ENCODE data around the gene ZBED2. TPM values are rescaled to one million over a fixed set of nuclear protein-coding genes. Genes with fewer than 3 reads are reported as not detected.
"Not testable (repeated sequence)": the region's sequence is repeated elsewhere in the genome, so short reads cannot be mapped to it uniquely, and the experiment has no call there.

Gene ZBED2
- total RNA-seq, result under 1 TPM; 0.68 to 0.74 TPM

DNA sequence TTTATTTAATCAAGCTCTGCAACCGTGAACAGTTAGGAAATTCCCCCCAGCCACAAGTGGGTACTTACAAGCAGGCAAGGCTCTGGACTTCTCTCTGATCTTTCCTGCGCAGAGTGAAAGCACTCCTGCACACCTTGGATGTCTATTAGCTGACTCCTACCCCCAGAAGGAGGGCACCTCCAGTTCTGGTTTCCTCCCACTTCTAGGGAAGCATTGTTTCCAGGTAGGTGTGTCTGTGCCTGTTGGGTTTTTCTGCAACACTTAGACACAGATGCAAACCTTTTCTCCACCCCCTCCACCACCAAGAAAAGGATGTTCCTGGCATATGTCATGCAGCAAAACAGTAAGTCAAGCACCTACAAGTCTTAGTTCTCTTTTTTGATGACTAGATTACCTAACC, at the start of gene ZBED2:
ZBED2 (minus strand) TSS at position 115 of the 400 bp plus-strand sequence. CDS start 1,145 bp downstream, outside the sequence.
- peaks cover 86% of the 10 kb centered on the region for H3K36me3 Mint-ChIP-seq (ENCODE audit: low read depth)
- peak; percentile 41 for ATAC-seq

GRCh38 chr3:111639316-111639715, 44.2 kb upstream of the ZBED2 start:
- POLR2A ChIA-PET, result no interaction called here
- Mint-ChIP-seq H3K36me3 (ENCODE audit: low read depth) (peaks cover 90% of the 10 kb centered on the region), H3K9me3 (ENCODE audit: insufficient read depth) (peaks cover 49% of the 10 kb centered on the region)

More for the DNA sequence above, at the start of gene ZBED2:
- no peak for DNase-seq
- ChIA-PET POLR2A (interaction anchor here (1.0 to 3.3 kb wide), 6 partner anchors 9 to 52 kb away, joined by 4 to 15 read pairs (median 12); no protein-coding TSS in a partner anchor), CTCF (interaction anchor here (0.7 to 3.8 kb wide), 9 partner anchors 9 to 87 kb away, joined by 3 to 26 read pairs (median 6); no protein-coding TSS in a partner anchor)
- Mint-ChIP-seq H3K4me3 (peak within 1 kb of the TSS; percentile 35), H3K9me3 (ENCODE audit: insufficient read depth) (no peaks in the 10 kb centered on the region), H3K27me3 (ENCODE audit: low read depth) (no peaks in the 10 kb centered on the region), H3K27ac (peak within 1 kb of the TSS; percentile 79), H3K4me1 (ENCODE audit: low read depth) (peaks cover 66% of the 10 kb centered on the region)

GRCh38 chr3:111636366-111636885, 41.3 kb upstream of the ZBED2 start:
- DNase-seq (no peak), ATAC-seq (no peak)
- H3K4me1 Mint-ChIP-seq (ENCODE audit: low read depth), result no peaks in the 10 kb centered on the region
- POLR2A ChIA-PET, result no interaction called here
- CTCF ChIA-PET, result no interaction called here
- H3K36me3 Mint-ChIP-seq (ENCODE audit: low read depth), result peaks cover 87% of the 10 kb centered on the region
- no peak overlapping the region for H3K4me3 Mint-ChIP-seq
- H3K9me3 Mint-ChIP-seq (ENCODE audit: insufficient read depth), result peaks cover 39% of the 10 kb centered on the region
- no peaks in the 10 kb centered on the region for H3K27me3 Mint-ChIP-seq (ENCODE audit: low read depth)
- H3K27ac Mint-ChIP-seq, result no peak overlapping the region

More at GRCh38 chr3:111639316-111639715, 44.2 kb upstream of the ZBED2 start:
- CTCF ChIA-PET, result no interaction called here
- no peak for DNase-seq
- peak overlapping the region; percentile 20 for H3K27ac Mint-ChIP-seq
- no peak overlapping the region for H3K4me3 Mint-ChIP-seq
- no peaks in the 10 kb centered on the region for H3K4me1 Mint-ChIP-seq (ENCODE audit: low read depth)
- ATAC-seq, result no peak
- H3K27me3 Mint-ChIP-seq (ENCODE audit: low read depth), result no peaks in the 10 kb centered on the region

GRCh38 chr3:111635403-111635802, 40.3 kb upstream of the ZBED2 start:
- H3K27ac Mint-ChIP-seq, result no peak overlapping the region
- peaks cover 87% of the 10 kb centered on the region for H3K36me3 Mint-ChIP-seq (ENCODE audit: low read depth)
- CTCF ChIA-PET, result no interaction called here
- no peaks in the 10 kb centered on the region for H3K4me1 Mint-ChIP-seq (ENCODE audit: low read depth)
- DNase-seq (no peak), ATAC-seq (no peak)
- peaks cover 33% of the 10 kb centered on the region for H3K9me3 Mint-ChIP-seq (ENCODE audit: insufficient read depth)
- H3K4me3 Mint-ChIP-seq, result no peak overlapping the region
- POLR2A ChIA-PET, result no interaction called here
- no peaks in the 10 kb centered on the region for H3K27me3 Mint-ChIP-seq (ENCODE audit: low read depth)

DNA sequence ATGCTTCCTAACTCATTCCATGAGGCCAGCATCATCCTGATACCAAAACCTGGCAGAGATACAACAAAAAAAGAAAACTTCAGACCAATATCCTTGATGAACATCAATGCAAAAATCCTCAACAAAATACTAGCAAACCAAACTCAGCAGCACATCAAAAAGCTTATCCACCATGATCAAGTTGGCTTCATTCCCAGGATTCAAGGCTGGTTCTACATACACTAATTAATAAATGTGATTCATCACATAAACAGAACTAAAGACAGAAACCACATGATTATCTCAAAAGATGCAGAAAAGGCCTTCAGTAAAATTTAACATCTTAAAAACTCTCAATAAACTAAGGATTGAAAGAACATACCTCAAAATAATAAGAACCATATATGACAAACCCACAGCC, 35.5 kb upstream of the ZBED2 start:
- H3K27ac Mint-ChIP-seq; H3K4me3 Mint-ChIP-seq; DNase-seq; ATAC-seq; POLR2A ChIA-PET; H3K27me3 Mint-ChIP-seq (ENCODE audit: low read depth); H3K4me1 Mint-ChIP-seq (ENCODE audit: low read depth): not testable (repeated sequence)
- peaks cover 37% of the 10 kb centered on the region for H3K9me3 Mint-ChIP-seq (ENCODE audit: insufficient read depth)
- CTCF ChIA-PET, result interaction anchor here (1.5 kb wide), 1 partner anchor 14 kb away, joined by 3 read pairs; no protein-coding TSS in a partner anchor
- peaks cover 84% of the 10 kb centered on the region for H3K36me3 Mint-ChIP-seq (ENCODE audit: low read depth)

GRCh38 chr3:111629018-111629417, 33.9 kb upstream of the ZBED2 start:
- ATAC-seq; H3K4me1 Mint-ChIP-seq (ENCODE audit: low read depth); DNase-seq; POLR2A ChIA-PET; H3K4me3 Mint-ChIP-seq; H3K27me3 Mint-ChIP-seq (ENCODE audit: low read depth); H3K27ac Mint-ChIP-seq: not testable (repeated sequence)
- Mint-ChIP-seq H3K9me3 (ENCODE audit: insufficient read depth) (peaks cover 41% of the 10 kb centered on the region), H3K36me3 (ENCODE audit: low read depth) (peaks cover 88% of the 10 kb centered on the region)
- CTCF ChIA-PET, result interaction anchor here (1.1 kb wide), 1 partner anchor 10 kb away, joined by 3 read pairs; no protein-coding TSS in a partner anchor

DNA sequence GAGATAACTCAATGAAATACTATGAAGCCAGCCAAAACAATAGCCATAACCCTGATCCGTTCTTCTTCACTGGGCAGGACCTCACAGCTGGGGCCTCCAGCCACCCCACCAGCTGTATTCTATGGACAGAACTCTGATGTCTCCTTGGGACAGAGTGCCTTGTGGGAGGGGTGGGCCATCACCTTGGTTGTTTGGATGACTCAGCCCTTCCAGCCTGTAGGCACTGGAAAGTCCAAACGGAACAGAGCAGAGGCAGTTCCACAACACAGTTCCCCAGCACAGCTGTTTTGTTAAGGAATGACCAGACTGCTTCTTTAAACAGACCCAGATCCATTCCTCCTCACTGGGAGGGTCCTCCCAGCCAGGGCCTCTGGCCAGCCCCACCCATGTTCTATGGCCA, 31.9 kb upstream of the ZBED2 start:
- ChIA-PET POLR2A (interaction anchor here (0.6 kb wide), 1 partner anchor 672 kb away, joined by 3 read pairs; no protein-coding TSS in a partner anchor), CTCF (no interaction called here)
- no peak for DNase-seq
- H3K27ac Mint-ChIP-seq, result no peak overlapping the region
- ATAC-seq, result no peak
- peaks cover 35% of the 10 kb centered on the region for H3K9me3 Mint-ChIP-seq (ENCODE audit: insufficient read depth)
- H3K4me3 Mint-ChIP-seq, result no peak overlapping the region
- peaks cover 13% of the 10 kb centered on the region for H3K4me1 Mint-ChIP-seq (ENCODE audit: low read depth)
- H3K36me3 Mint-ChIP-seq (ENCODE audit: low read depth), result peaks cover 87% of the 10 kb centered on the region
- no peaks in the 10 kb centered on the region for H3K27me3 Mint-ChIP-seq (ENCODE audit: low read depth)

DNA sequence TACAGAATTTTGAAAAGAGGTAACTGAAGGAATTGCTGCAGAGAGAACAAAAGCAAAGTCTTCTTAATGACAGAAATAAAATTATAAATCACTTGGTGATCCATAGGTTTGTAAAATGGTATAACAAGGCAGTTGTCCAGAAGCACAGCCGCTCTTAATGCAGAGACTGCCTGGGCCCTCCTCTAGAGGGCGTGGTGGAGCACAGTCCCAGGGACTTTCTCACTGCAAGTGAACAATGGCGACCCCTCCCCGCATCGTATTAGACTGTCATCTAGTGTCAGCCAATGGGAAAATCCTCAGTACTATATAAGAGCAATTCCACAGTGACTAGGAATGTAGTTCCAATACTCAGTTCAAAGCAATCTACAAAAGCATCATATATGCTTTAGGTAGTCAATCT, 26.4 kb upstream of the ZBED2 start:
- Mint-ChIP-seq H3K4me3 (no peak overlapping the region), H3K27ac (no peak overlapping the region), H3K36me3 (ENCODE audit: low read depth) (peaks cover 84% of the 10 kb centered on the region), H3K9me3 (ENCODE audit: insufficient read depth) (peaks cover 5% of the 10 kb centered on the region), H3K27me3 (ENCODE audit: low read depth) (no peaks in the 10 kb centered on the region), H3K4me1 (ENCODE audit: low read depth) (peaks cover 49% of the 10 kb centered on the region)
- no peak for DNase-seq
- POLR2A ChIA-PET, result no interaction called here
- ATAC-seq, result no peak
- CTCF ChIA-PET, result interaction anchor here (0.6 to 1.3 kb wide), 3 partner anchors 23 to 43 kb away, joined by 3 read pairs; partner anchors contain the start of gene ZBED2

GRCh38 chr3:111619833-111620232, 24.7 kb upstream of the ZBED2 start:
- Mint-ChIP-seq H3K9me3 (ENCODE audit: insufficient read depth) (no peaks in the 10 kb centered on the region), H3K36me3 (ENCODE audit: low read depth) (peaks cover 87% of the 10 kb centered on the region), H3K4me3 (no peak overlapping the region), H3K27me3 (ENCODE audit: low read depth) (no peaks in the 10 kb centered on the region), H3K4me1 (ENCODE audit: low read depth) (peaks cover 65% of the 10 kb centered on the region), H3K27ac (no peak overlapping the region)
- ATAC-seq (no peak), DNase-seq (no peak)
- CTCF ChIA-PET, result interaction anchor here (0.9 to 5.1 kb wide), 3 partner anchors 8 to 69 kb away, joined by 3 to 59 read pairs (median 4); no protein-coding TSS in a partner anchor
- POLR2A ChIA-PET, result no interaction called here

GRCh38 chr3:111618945-111619344, 23.8 kb upstream of the ZBED2 start:
- Mint-ChIP-seq H3K27ac (peak overlapping the region; percentile 50), H3K9me3 (ENCODE audit: insufficient read depth) (no peaks in the 10 kb centered on the region), H3K4me3 (no peak overlapping the region), H3K4me1 (ENCODE audit: low read depth) (peaks cover 65% of the 10 kb centered on the region), H3K27me3 (ENCODE audit: low read depth) (no peaks in the 10 kb centered on the region), H3K36me3 (ENCODE audit: low read depth) (peaks cover 87% of the 10 kb centered on the region)
- no peak for DNase-seq
- ChIA-PET POLR2A (interaction anchor here (0.7 kb wide), 1 partner anchor 71 kb away, joined by 3 read pairs; no protein-coding TSS in a partner anchor), CTCF (interaction anchor here (0.6 to 5.1 kb wide), 5 partner anchors 9 to 715 kb away, joined by 3 to 59 read pairs (median 3); no protein-coding TSS in a partner anchor)
- no peak for ATAC-seq

DNA sequence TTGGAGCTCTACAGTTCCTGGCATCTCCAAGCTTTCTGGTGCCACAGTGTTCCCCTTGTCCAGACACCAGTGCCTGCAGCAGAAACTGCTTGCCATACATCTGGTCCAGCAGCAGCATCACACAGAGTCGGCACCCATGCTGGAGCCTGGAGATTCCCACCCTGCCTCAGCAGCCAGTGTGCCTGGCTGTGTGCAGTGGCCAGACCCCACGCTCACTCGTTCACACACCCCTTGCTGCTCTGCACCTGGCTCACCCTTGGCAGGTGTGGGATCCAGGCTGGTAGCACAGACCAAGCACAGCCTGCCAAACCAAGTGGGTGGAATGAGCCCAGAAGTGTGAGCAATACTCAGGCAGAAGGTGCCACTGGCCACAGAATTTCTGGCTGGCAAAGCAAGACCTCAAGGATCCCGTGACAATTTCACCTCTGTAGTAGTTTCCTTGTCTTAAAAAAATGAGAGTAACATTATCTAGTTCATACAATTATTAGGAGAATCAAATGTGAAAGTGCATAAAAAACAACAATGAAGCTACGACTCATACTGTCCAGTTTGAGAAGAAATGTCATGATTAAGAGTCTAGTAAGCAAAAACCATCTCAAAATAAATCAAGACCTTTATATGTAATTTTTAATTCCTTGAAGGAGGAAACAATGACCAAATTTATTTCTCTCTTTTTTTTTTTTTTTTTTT, 22.9 kb upstream of the ZBED2 start:
- CTCF ChIA-PET, result interaction anchor here (0.6 to 5.1 kb wide), 6 partner anchors 11 to 716 kb away, joined by 3 to 59 read pairs (median 14); no protein-coding TSS in a partner anchor
- Mint-ChIP-seq H3K4me3 (no peak overlapping the region), H3K4me1 (ENCODE audit: low read depth) (peaks cover 71% of the 10 kb centered on the region), H3K27ac (peak overlapping the region; percentile 94), H3K36me3 (ENCODE audit: low read depth) (peaks cover 89% of the 10 kb centered on the region), H3K9me3 (ENCODE audit: insufficient read depth) (no peaks in the 10 kb centered on the region), H3K27me3 (ENCODE audit: low read depth) (no peaks in the 10 kb centered on the region)
- ATAC-seq (no peak), DNase-seq (no peak)
- POLR2A ChIA-PET, result interaction anchor here (0.8 to 2.4 kb wide), 2 partner anchors 40 to 72 kb away, joined by 4 to 16 read pairs; no protein-coding TSS in a partner anchor

GRCh38 chr3:111617406-111617805, 22.3 kb upstream of the ZBED2 start:
- no peak for DNase-seq
- H3K4me1 Mint-ChIP-seq (ENCODE audit: low read depth), result peaks cover 78% of the 10 kb centered on the region
- CTCF ChIA-PET, result interaction anchor here (1.2 to 5.1 kb wide), 8 partner anchors 10 to 293 kb away, joined by 3 to 59 read pairs (median 14); no protein-coding TSS in a partner anchor
- no peaks in the 10 kb centered on the region for H3K9me3 Mint-ChIP-seq (ENCODE audit: insufficient read depth)
- ATAC-seq, result no peak
- POLR2A ChIA-PET, result interaction anchor here (0.8 to 2.4 kb wide), 2 partner anchors 39 to 71 kb away, joined by 4 to 16 read pairs; no protein-coding TSS in a partner anchor
- H3K27ac Mint-ChIP-seq, result peak overlapping the region; percentile 94
- no peak overlapping the region for H3K4me3 Mint-ChIP-seq
- no peaks in the 10 kb centered on the region for H3K27me3 Mint-ChIP-seq (ENCODE audit: low read depth)
- H3K36me3 Mint-ChIP-seq (ENCODE audit: low read depth), result peaks cover 92% of the 10 kb centered on the region

All from activated CD8-positive, alpha-beta T cell treated with anti-CD3 and anti-CD28 coated beads, Interleukin-2, amount 10 ng/mL, durations not matched to agents 7 days and 5 days (primary cell).